ENCODE measurements around the gene CNTN1. TPM values are rescaled to one million over a fixed set of nuclear protein-coding genes. Genes with fewer than 3 reads are reported as not detected.

CNTN1 gene
- total RNA-seq, 3 donors from 2014 or later (not counting 1 experiment from before 2014, with no cell fraction given): not detected

DNA sequence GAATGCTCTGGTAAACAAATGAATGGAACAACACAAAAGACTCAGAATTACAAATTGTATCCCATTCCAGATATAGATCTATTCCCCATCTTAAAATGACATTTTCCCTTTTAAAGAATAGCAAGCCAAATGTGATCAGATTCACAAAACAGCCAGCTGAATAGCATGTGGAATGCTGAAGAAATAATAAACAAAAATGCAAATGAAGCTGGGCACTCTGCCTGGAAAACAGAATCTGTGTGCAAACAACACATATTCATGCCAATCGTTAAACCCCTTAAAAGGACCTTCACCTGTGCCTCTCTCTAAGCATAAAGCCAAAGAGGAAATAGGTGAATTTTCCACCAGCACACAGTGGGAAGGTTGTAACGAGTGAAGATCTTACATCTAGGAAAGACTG, 428.0 kb downstream of the CNTN1 start:
- DNase-seq (no peak), ATAC-seq (no peak)
- Histone ChIP-seq H3K4me1 (ENCODE audit: control insufficient read depth, insufficient read depth, low read length) (no peaks in the 10 kb centered on the region), H3K36me3 (ENCODE audit: control insufficient read depth, insufficient read depth, low read length) (no peaks in the 10 kb centered on the region), H3K27ac (ENCODE audit: low read length) (no peak overlapping the region), H3K27me3 (ENCODE audit: control insufficient read depth, insufficient read depth, low read length) (no peaks in the 10 kb centered on the region), H3K9me3 (ENCODE audit: control insufficient read depth, insufficient read depth, low read length) (no peaks in the 10 kb centered on the region), H3K4me3 (ENCODE audit: low read length) (no peak overlapping the region)
- TF ChIP-seq, protein P1, sequence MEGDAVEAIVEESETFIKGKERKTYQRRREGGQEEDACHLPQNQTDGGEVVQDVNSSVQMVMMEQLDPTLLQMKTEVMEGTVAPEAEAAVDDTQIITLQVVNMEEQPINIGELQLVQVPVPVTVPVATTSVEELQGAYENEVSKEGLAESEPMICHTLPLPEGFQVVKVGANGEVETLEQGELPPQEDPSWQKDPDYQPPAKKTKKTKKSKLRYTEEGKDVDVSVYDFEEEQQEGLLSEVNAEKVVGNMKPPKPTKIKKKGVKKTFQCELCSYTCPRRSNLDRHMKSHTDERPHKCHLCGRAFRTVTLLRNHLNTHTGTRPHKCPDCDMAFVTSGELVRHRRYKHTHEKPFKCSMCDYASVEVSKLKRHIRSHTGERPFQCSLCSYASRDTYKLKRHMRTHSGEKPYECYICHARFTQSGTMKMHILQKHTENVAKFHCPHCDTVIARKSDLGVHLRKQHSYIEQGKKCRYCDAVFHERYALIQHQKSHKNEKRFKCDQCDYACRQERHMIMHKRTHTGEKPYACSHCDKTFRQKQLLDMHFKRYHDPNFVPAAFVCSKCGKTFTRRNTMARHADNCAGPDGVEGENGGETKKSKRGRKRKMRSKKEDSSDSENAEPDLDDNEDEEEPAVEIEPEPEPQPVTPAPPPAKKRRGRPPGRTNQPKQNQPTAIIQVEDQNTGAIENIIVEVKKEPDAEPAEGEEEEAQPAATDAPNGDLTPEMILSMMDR (IDR thresholded peaks at IDR 0.05): no peak
- no peaks in the 10 kb centered on the region for H3K36me3 Mint-ChIP-seq
- WGBS (ENCODE audit: insufficient coverage): 100% methylated on average over 1 of the region's 2 CpGs
- no peak overlapping the region for H3K4me3 Mint-ChIP-seq
- peaks cover 13 to 15% of the 10 kb centered on the region in 2 donors for H3K9me3 Mint-ChIP-seq
- no peak overlapping the region for H3K27ac Mint-ChIP-seq
- H3K27me3 Mint-ChIP-seq (ENCODE audit: low read depth in 2 of 2): no peaks in the 10 kb centered on the region
- intact Hi-C loops (cut with micrococcal nuclease): no loop called here
- no peaks in the 10 kb centered on the region for H3K4me1 Mint-ChIP-seq

DNA sequence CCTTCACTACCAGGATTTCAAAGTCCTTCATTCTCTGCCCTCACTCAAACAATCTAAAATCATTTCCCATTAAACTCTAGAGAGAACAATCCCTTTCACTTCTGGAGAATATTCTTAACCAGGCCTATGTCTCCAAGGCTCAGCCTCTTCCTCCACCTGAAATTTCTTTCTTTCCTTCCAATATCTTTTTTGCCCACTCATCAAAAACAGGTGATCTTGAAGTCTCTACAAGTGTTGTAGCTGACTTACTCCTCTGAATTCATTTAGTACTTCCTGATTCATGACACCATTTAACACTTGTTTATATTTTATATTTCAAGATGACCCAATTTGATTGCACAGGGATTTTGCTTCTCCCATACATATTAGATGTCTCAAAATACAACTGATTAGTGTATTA, 429.1 kb downstream of the CNTN1 start:
- no peaks in the 10 kb centered on the region for H3K4me1 Mint-ChIP-seq
- Histone ChIP-seq H3K36me3 (ENCODE audit: control insufficient read depth, insufficient read depth, low read length) (no peaks in the 10 kb centered on the region), H3K4me3 (ENCODE audit: low read length) (no peak overlapping the region), H3K4me1 (ENCODE audit: control insufficient read depth, insufficient read depth, low read length) (no peaks in the 10 kb centered on the region), H3K27ac (ENCODE audit: low read length) (no peak overlapping the region), H3K27me3 (ENCODE audit: control insufficient read depth, insufficient read depth, low read length) (no peaks in the 10 kb centered on the region), H3K9me3 (ENCODE audit: control insufficient read depth, insufficient read depth, low read length) (no peaks in the 10 kb centered on the region)
- no peak overlapping the region for H3K27ac Mint-ChIP-seq
- H3K4me3 Mint-ChIP-seq: no peak overlapping the region
- H3K9me3 Mint-ChIP-seq: peaks cover 13 to 15% of the 10 kb centered on the region in 2 donors
- H3K36me3 Mint-ChIP-seq: no peaks in the 10 kb centered on the region
- no peaks in the 10 kb centered on the region for H3K27me3 Mint-ChIP-seq (ENCODE audit: low read depth in 2 of 2)
- TF ChIP-seq, protein P1 (IDR thresholded peaks at IDR 0.05): no peak
- intact Hi-C loops (cut with micrococcal nuclease): no loop called here
- DNase-seq (no peak), ATAC-seq (no peak)
